Measurements from ENCODE around the gene MBNL1. TPM values are rescaled to one million over a fixed set of nuclear protein-coding genes. Genes with fewer than 3 reads are reported as not detected.

Gene MBNL1
- total and polyA plus RNA-seq, 5 experiments from 2014 or later: 298 to 423 (median 370) TPM

GRCh38 chr3:152278756-152279427 lies 10.2 kb downstream of the MBNL1 start:
- Mint-ChIP-seq H3K27me3 (no peaks in the 10 kb centered on the region), H3K9me3 (no peaks in the 10 kb centered on the region), H3K36me3 (peaks cover 0 to 4% (median 0%) of the 10 kb centered on the region in 3 donors), H3K4me1 (peaks cover 33 to 85% (median 75%) of the 10 kb centered on the region in 4 donors), H3K4me3 (peak overlapping the region; percentile 61 to 89 (median 73)), H3K27ac (peak overlapping the region; percentile 24 to 93 (median 85))
- DNase-seq: no peak
- POLR2A ChIA-PET: interaction anchor here (0.6 to 4.5 kb wide), 3 partner anchors 10 to 80 kb away, joined by 3 to 37 read pairs (median 7); partner anchors contain the start of gene MBNL1
- peak; percentile 20 to 27 for ATAC-seq

GRCh38 chr3:152279479-152279878 lies 10.8 kb downstream of the MBNL1 start:
- DNase-seq (no peak), ATAC-seq (peak; percentile 11 to 27)
- H3K4me1 Mint-ChIP-seq: peaks cover 33 to 85% (median 75%) of the 10 kb centered on the region in 4 donors
- H3K27ac Mint-ChIP-seq: peak overlapping the region in 9 of 10 donors; percentile 60 to 93 (median 86)
- H3K9me3 Mint-ChIP-seq: no peaks in the 10 kb centered on the region
- POLR2A ChIA-PET: interaction anchor here (0.8 to 4.5 kb wide), 3 partner anchors 11 to 21 kb away, joined by 3 to 37 read pairs (median 7); partner anchors contain the start of gene MBNL1
- H3K27me3 Mint-ChIP-seq: no peaks in the 10 kb centered on the region
- peaks cover 0 to 4% (median 0%) of the 10 kb centered on the region in 3 donors for H3K36me3 Mint-ChIP-seq
- peak overlapping the region; percentile 61 to 89 (median 72) for H3K4me3 Mint-ChIP-seq

- peaks cover 35 to 85% (median 77%) of the 10 kb centered on the region in 4 donors for H3K4me1 Mint-ChIP-seq
- H3K27me3 Mint-ChIP-seq: no peaks in the 10 kb centered on the region
- POLR2A ChIA-PET: interaction anchor here (0.6 to 4.5 kb wide), 3 partner anchors 10 to 24 kb away, joined by 3 to 37 read pairs (median 3); partner anchors contain the start of gene MBNL1
Observed at GRCh38 chr3:152280539-152280938, 11.8 kb downstream of the MBNL1 start.

GRCh38 chr3:152281133-152281713 lies 12.5 kb downstream of the MBNL1 start:
- DNase-seq (no peak), ATAC-seq (peak in 1 of 2 donors; percentile 7)
- H3K27me3 Mint-ChIP-seq: no peaks in the 10 kb centered on the region
- H3K9me3 Mint-ChIP-seq: no peaks in the 10 kb centered on the region
- H3K36me3 Mint-ChIP-seq: peaks cover 0 to 9% (median 0%) of the 10 kb centered on the region in 3 donors
- POLR2A ChIA-PET: interaction anchor here (0.6 to 4.5 kb wide), 4 partner anchors 9 to 25 kb away, joined by 3 to 37 read pairs (median 6); partner anchors contain the start of gene MBNL1
- peaks cover 34 to 85% (median 78%) of the 10 kb centered on the region in 4 donors for H3K4me1 Mint-ChIP-seq
- H3K4me3 Mint-ChIP-seq: peak overlapping the region; percentile 36 to 82 (median 76)
- peak overlapping the region; percentile 53 to 93 (median 84) for H3K27ac Mint-ChIP-seq

More at GRCh38 chr3:152280539-152280938, 11.8 kb downstream of the MBNL1 start:
- Mint-ChIP-seq H3K27ac (peak overlapping the region; percentile 73 to 93 (median 82)), H3K36me3 (peaks cover 0 to 5% (median 0%) of the 10 kb centered on the region in 3 donors), H3K9me3 (no peaks in the 10 kb centered on the region), H3K4me3 (peak overlapping the region; percentile 61 to 89 (median 80))
- no peak for ATAC-seq
- no peak for DNase-seq

- H3K4me3 Mint-ChIP-seq: peak overlapping the region; percentile 1 to 76 (median 67)
- no peak for DNase-seq
- no peak for ATAC-seq
- peaks cover 0 to 9% (median 0%) of the 10 kb centered on the region in 3 donors for H3K36me3 Mint-ChIP-seq
- H3K9me3 Mint-ChIP-seq: no peaks in the 10 kb centered on the region
- peaks cover 32 to 85% (median 75%) of the 10 kb centered on the region in 4 donors for H3K4me1 Mint-ChIP-seq
- POLR2A ChIA-PET: interaction anchor here (1.1 to 4.5 kb wide), 4 partner anchors 10 to 100 kb away, joined by 4 to 37 read pairs (median 11); partner anchors contain the start of gene MBNL1
- no peaks in the 10 kb centered on the region for H3K27me3 Mint-ChIP-seq
- H3K27ac Mint-ChIP-seq: peak overlapping the region; percentile 38 to 93 (median 87)
Observed at GRCh38 chr3:152282813-152283212, 14.1 kb downstream of the MBNL1 start.

GRCh38 chr3:152283492-152284381 lies 15.0 kb downstream of the MBNL1 start:
- Mint-ChIP-seq H3K9me3 (no peaks in the 10 kb centered on the region), H3K27ac (peak overlapping the region; percentile 38 to 93 (median 89)), H3K4me1 (peaks cover 34 to 85% (median 77%) of the 10 kb centered on the region in 4 donors), H3K36me3 (peaks cover 0 to 9% (median 0%) of the 10 kb centered on the region in 3 donors), H3K4me3 (peak overlapping the region; percentile 46 to 84 (median 75)), H3K27me3 (no peaks in the 10 kb centered on the region)
- ATAC-seq (no peak), DNase-seq (no peak)
- POLR2A ChIA-PET: interaction anchor here (1.1 to 2.7 kb wide), 4 partner anchors 11 to 100 kb away, joined by 3 to 13 read pairs (median 6); partner anchors contain the start of gene MBNL1

GRCh38 chr3:152284906-152285305 lies 16.2 kb downstream of the MBNL1 start:
- peaks cover 31 to 85% (median 73%) of the 10 kb centered on the region in 4 donors for H3K4me1 Mint-ChIP-seq
- H3K4me3 Mint-ChIP-seq: peak overlapping the region; percentile 42 to 84 (median 74)
- ATAC-seq (peak; percentile 74 to 81), DNase-seq (peak in 3 of 10 donors; percentile 44 to 54 (median 46))
- no peaks in the 10 kb centered on the region for H3K9me3 Mint-ChIP-seq
- POLR2A ChIA-PET: interaction anchor here (1.2 to 2.7 kb wide), 3 partner anchors 16 to 100 kb away, joined by 3 to 13 read pairs (median 3); partner anchors contain the start of gene MBNL1
- H3K36me3 Mint-ChIP-seq: peaks cover 0 to 9% (median 0%) of the 10 kb centered on the region in 3 donors
- peak overlapping the region; percentile 38 to 91 (median 86) for H3K27ac Mint-ChIP-seq
- H3K27me3 Mint-ChIP-seq: no peaks in the 10 kb centered on the region

GRCh38 chr3:152285509-152285908 lies 16.8 kb downstream of the MBNL1 start:
- H3K4me3 Mint-ChIP-seq: peak overlapping the region; percentile 12 to 84 (median 74)
- DNase-seq (no peak), ATAC-seq (no peak)
- peak overlapping the region; percentile 38 to 91 (median 86) for H3K27ac Mint-ChIP-seq
- no peaks in the 10 kb centered on the region for H3K9me3 Mint-ChIP-seq
- H3K27me3 Mint-ChIP-seq: no peaks in the 10 kb centered on the region
- H3K4me1 Mint-ChIP-seq: peaks cover 33 to 85% (median 73%) of the 10 kb centered on the region in 4 donors
- POLR2A ChIA-PET: interaction anchor here (0.7 to 2.7 kb wide), 5 partner anchors 16 to 100 kb away, joined by 3 to 13 read pairs (median 3); partner anchors contain the start of gene MBNL1
- peaks cover 0 to 9% (median 0%) of the 10 kb centered on the region in 3 donors for H3K36me3 Mint-ChIP-seq

GRCh38 chr3:152287898-152288576 lies 19.3 kb downstream of the MBNL1 start:
- Mint-ChIP-seq H3K9me3 (no peaks in the 10 kb centered on the region), H3K4me3 (peak overlapping the region; percentile 34 to 83 (median 58)), H3K4me1 (peaks cover 31 to 91% (median 75%) of the 10 kb centered on the region in 4 donors), H3K27ac (peak overlapping the region in 8 of 10 donors; percentile 1 to 83 (median 60)), H3K36me3 (peaks cover 0 to 11% (median 0%) of the 10 kb centered on the region in 3 donors), H3K27me3 (no peaks in the 10 kb centered on the region)
- DNase-seq (no peak), ATAC-seq (no peak)
- POLR2A ChIA-PET: no interaction called here

- ATAC-seq: no peak
- no peaks in the 10 kb centered on the region for H3K27me3 Mint-ChIP-seq
- H3K36me3 Mint-ChIP-seq: peaks cover 0 to 15% (median 0%) of the 10 kb centered on the region in 3 donors
- no peak for DNase-seq
- H3K9me3 Mint-ChIP-seq: no peaks in the 10 kb centered on the region
- POLR2A ChIA-PET: no interaction called here
- H3K4me3 Mint-ChIP-seq: peak overlapping the region in 7 of 10 donors; percentile 6 to 83 (median 58)
- H3K4me1 Mint-ChIP-seq: peaks cover 31 to 91% (median 74%) of the 10 kb centered on the region in 4 donors
- H3K27ac Mint-ChIP-seq: peak overlapping the region in 7 of 10 donors; percentile 34 to 83 (median 57)
Observed at GRCh38 chr3:152288681-152289080, 20.0 kb downstream of the MBNL1 start.

GRCh38 chr3:152289708-152290107 lies 21.0 kb downstream of the MBNL1 start:
- peaks cover 30 to 90% (median 70%) of the 10 kb centered on the region in 4 donors for H3K4me1 Mint-ChIP-seq
- POLR2A ChIA-PET: no interaction called here
- no peaks in the 10 kb centered on the region for H3K9me3 Mint-ChIP-seq
- peaks cover 0 to 17% (median 0%) of the 10 kb centered on the region in 3 donors for H3K36me3 Mint-ChIP-seq
- H3K4me3 Mint-ChIP-seq: peak overlapping the region in 8 of 10 donors; percentile 40 to 82 (median 65)
- no peaks in the 10 kb centered on the region for H3K27me3 Mint-ChIP-seq
- peak overlapping the region in 6 of 10 donors; percentile 20 to 88 (median 82) for H3K27ac Mint-ChIP-seq
- no peak for ATAC-seq
- DNase-seq: no peak

Measured in naive thymus-derived CD8-positive, alpha-beta T cell (primary cell).